Astrocyte of the spinal cord (primary cell): ENCODE measurements around the gene POMT2.

Source experiments
- DNase-seq: peaks from one replicate; pipeline ENCODE4 v3.0.0; 2011; ENCODE audit warnings: low read depth, low spot score
- H3K4me3 ChIP-seq: 2 replicates; pipeline ENCODE4 v1.5.1; 2011; ENCODE audit warnings: low read depth, mild to moderate bottlenecking, low read length, moderate library complexity
- in situ Hi-C: cut with HindIII; loops from 2 replicates; pipeline ENCODE4 v1.10.0; 2017; ENCODE audit warnings: low sequenced_read_pairs
- TF ChIP-seq, protein P1 (sequence below): IDR thresholded peaks from 2 replicates; pipeline ENCODE4 v1.5.1; 2012; ENCODE audit warnings: low read depth, mild to moderate bottlenecking, low read length, inconsistent platforms

POMT2 gene

DNA sequence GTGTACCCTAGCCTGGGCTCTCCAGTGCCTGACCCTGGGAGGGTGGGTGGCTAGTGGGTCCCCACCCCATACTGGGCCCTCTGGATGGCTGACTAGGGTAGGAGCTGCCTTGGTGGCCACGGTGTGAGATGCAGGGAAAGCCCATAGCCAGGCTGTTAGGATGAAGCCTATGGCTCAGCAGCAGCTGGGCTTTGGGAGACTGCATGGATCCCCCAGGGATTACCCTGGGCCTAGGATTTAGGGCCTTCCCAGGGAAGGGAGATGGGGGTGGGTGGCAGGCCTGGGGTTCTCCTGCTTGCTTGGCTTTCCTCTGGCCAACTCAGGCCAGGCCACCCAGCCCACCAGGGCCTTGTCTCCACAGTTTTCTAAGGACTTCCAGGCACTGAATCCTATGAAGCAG lies 6.4 kb upstream of the POMT2 start:
- no peak for DNase-seq
- TF ChIP-seq, protein P1, sequence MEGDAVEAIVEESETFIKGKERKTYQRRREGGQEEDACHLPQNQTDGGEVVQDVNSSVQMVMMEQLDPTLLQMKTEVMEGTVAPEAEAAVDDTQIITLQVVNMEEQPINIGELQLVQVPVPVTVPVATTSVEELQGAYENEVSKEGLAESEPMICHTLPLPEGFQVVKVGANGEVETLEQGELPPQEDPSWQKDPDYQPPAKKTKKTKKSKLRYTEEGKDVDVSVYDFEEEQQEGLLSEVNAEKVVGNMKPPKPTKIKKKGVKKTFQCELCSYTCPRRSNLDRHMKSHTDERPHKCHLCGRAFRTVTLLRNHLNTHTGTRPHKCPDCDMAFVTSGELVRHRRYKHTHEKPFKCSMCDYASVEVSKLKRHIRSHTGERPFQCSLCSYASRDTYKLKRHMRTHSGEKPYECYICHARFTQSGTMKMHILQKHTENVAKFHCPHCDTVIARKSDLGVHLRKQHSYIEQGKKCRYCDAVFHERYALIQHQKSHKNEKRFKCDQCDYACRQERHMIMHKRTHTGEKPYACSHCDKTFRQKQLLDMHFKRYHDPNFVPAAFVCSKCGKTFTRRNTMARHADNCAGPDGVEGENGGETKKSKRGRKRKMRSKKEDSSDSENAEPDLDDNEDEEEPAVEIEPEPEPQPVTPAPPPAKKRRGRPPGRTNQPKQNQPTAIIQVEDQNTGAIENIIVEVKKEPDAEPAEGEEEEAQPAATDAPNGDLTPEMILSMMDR = no peak
- H3K4me3 ChIP-seq = no peak overlapping the region
- in situ Hi-C loops = no loop called here

DNA sequence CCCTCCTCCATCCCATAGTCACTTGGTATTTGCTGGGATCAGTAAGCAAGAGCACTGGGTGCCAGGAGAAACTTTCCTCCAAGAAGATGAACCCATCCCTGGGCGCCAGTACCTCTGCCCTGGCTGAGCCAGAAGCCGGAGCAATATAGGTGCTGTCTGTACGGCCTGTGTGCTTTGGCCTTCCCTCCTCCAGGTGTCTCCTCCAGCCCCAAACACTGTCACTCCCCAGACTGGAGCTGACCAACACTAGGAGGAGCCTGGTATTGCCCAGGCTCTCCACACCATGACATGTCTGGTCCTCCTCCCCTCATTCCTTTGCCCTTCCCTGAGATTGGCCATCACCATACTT lies 5.0 kb upstream of the POMT2 start:
- DNase-seq = no peak
- no peak overlapping the region for H3K4me3 ChIP-seq
- TF ChIP-seq, protein P1 = no peak
- in situ Hi-C loops = no loop called here

DNA sequence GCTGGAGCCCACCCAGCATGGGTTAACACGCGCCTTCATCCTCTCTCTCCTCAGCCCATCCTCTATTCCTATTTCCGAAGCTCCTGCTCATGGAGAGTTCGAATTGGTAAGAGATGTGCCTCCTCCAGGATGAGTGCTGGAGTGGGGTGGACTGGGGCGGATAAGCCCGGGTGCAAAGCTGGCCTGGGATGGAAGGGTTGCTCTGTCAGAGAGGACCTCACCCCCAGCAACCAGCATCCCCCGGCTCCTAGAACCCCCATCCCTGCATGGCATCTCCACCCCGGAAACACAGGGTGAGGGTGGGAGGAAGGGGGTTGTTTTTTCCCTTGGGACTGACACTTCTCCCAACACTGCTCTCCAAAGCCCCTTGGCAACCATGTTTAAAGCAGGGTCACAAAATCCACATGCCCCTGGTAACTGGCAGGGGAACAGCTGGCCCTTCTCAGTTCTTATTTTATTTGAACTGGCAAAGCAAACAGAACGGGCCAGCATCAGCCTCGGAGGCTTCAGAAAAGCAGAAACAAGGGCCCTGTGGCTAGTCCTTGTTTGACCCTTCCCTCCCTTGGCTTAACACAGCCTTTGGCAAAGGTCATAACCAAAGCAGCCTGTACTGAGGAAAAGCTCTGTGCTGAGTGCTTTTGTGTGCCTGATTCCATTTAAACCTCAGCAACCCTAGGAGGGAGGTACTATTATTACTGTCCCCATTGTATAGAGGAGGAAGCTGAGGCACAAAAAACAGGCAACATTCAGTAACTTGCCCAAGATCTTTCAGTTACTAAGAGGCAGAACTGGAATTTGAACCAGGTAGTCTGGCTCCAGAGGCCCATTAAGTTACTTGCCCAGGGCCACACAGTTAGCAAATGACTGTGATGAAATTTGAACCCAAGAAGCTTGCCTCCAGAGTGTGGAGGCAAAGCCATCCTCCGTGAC lies 4.4 kb upstream of the POMT2 start:
- H3K4me3 ChIP-seq = no peak overlapping the region
- no peak for DNase-seq
- TF ChIP-seq, protein P1 = no peak
- in situ Hi-C loops = no loop called here

- no peak for DNase-seq
- H3K4me3 ChIP-seq = no peak overlapping the region
- TF ChIP-seq, protein P1 = no peak
- in situ Hi-C loops = no loop called here
Measured at GRCh38 chr14:77324289-77324688, 3.6 kb upstream of the POMT2 start.

DNA sequence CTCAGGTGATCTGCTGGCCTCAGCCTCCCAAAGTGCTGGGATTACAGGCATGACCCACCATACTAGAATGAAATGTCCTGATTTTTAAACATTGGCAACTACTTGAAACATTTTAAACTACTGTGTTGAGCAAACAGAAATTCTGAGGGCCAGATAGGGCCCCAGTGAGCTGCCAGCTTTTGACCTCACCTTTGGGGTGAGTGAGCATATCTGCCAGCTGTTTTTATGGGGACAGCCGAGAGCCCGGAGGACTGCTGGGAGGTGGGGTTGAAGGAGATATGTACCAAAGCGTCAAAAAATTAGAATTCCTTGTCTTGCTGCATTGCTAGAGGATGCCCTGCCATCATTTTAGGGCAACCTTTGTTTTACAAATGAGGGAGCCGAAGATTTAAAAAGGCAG lies 2.9 kb upstream of the POMT2 start:
- TF ChIP-seq, protein P1 = no peak
- DNase-seq = no peak
- H3K4me3 ChIP-seq = no peak overlapping the region
- in situ Hi-C loops = no loop called here

GRCh38 chr14:77322951-77323350 lies 2.3 kb upstream of the POMT2 start:
- in situ Hi-C loops = no loop called here
- TF ChIP-seq, protein P1 = no peak
- DNase-seq = no peak
- no peak overlapping the region for H3K4me3 ChIP-seq
